ENCODE data around the gene GTF2F2. TPM values are rescaled to one million over a fixed set of nuclear protein-coding genes. Genes with fewer than 3 reads are reported as not detected.

The GTF2F2 gene
- total and polyA plus RNA-seq, 5 donors from 2014 or later = 7.0 to 16.1 (median 9.7) TPM

DNA sequence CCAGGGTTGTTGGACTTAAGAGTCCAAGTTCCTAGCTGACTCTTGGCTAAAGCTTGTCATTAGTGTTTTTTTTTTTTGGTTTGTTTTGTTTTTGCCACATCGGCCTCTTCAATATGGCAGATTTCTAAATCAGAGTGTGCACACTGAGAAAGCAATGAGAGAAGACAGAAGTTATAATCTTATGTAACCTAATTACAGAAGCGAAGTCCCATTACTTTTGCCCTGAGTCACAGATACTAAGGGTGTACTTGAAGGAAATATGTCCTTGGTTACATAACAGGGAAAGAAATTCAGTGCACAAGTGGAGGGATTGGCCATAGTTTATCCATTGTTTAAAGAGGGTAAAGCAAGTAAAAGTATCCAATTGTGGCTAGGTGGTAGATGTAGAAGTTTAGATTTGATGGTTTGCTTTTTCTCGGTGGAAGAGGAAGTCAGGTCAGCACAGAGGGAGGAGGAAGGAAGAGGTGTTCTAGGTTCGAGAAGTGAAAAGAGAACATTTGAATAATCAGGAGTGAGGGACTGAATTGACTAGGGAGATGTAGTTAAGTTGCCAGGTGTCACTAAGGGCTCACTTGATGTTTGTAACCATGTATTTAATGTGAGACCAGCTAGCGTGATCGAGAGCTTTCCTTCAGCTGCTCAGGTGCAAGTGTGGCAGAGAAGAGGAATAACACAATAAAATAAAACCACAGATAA lies 12.2 kb downstream of the GTF2F2 start:
- peaks cover 1 to 19% (median 11%) of the 10 kb centered on the region in 7 donors for H3K9me3 Mint-ChIP-seq
- H3K4me1 Mint-ChIP-seq = peaks cover 37 to 47% (median 43%) of the 10 kb centered on the region in 4 donors
- H3K9me3 ChIP-seq (ENCODE audit: control insufficient read depth in 2 of 2, low read length in 2 of 2) = peaks cover 6 to 13% of the 10 kb centered on the region in 2 experiments
- H3K4me3 Mint-ChIP-seq = peak overlapping the region in 2 of 4 donors; percentile 8 to 40
- peak overlapping the region in 1 of 3 donors; percentile 48 for H3K27ac Mint-ChIP-seq
- ATAC-seq (ENCODE audit: low read depth in 2 of 2) = no peak
- H3K27me3 ChIP-seq (ENCODE audit: control insufficient read depth, insufficient read depth, low read length) = no peaks in the 10 kb centered on the region
- no peak overlapping the region for H3K4me3 ChIP-seq (ENCODE audit: low read depth, low read length)
- H3K36me3 ChIP-seq (ENCODE audit: control insufficient read depth, insufficient read depth, low read length) = peaks cover 6% of the 10 kb centered on the region
- DNase-seq = no peak
- H3K27ac ChIP-seq (ENCODE audit: insufficient read depth, low read length, poor library complexity, severe bottlenecking) = no peak overlapping the region
- no peaks in the 10 kb centered on the region for H3K27me3 Mint-ChIP-seq
- no peaks in the 10 kb centered on the region for H3K4me1 ChIP-seq (ENCODE audit: control insufficient read depth, insufficient read depth, low read length, poor library complexity, severe bottlenecking)
- peaks cover 40% of the 10 kb centered on the region for H3K36me3 Mint-ChIP-seq

DNA sequence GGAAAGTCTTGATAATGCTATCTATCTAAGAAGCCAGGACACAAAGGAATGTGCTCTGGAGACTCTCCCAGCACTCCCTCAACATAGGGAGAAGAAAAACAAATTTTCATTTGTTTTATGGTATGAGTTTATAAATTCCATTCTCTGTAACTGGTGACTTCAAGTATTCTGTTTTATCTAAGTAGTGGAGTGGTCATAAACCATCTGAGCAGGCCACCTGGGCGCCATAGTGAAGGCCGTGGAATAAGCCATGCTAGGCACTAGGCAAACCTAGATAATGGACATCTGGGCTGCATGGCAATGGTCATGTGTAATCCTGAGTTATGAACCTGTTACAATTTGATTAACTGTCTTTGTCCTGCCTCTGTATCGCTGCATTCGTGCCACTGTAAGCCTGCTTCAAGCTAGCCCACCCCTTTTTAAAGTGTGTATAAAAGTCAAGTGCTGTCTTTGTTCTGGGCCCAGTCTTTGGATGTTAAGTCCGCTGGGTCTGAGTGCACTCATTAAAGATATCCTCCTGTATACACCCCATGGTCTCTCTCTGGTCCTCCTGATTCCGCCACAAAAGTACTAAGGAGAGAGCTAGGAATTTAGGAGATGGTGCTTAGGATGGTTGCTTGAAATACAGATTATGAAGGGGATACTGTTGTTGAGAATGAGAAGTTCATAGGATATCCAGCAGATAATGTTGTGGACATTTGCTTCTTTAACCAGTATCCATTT lies 13.2 kb downstream of the GTF2F2 start:
- no peaks in the 10 kb centered on the region for H3K4me1 ChIP-seq (ENCODE audit: control insufficient read depth, insufficient read depth, low read length, poor library complexity, severe bottlenecking)
- ATAC-seq (ENCODE audit: low read depth in 2 of 2) (no peak), DNase-seq (no peak)
- Mint-ChIP-seq H3K27ac (no peak overlapping the region), H3K4me1 (peaks cover 37 to 51% (median 45%) of the 10 kb centered on the region in 4 donors), H3K9me3 (peaks cover 1 to 19% (median 11%) of the 10 kb centered on the region in 7 donors), H3K27me3 (no peaks in the 10 kb centered on the region), H3K4me3 (no peak overlapping the region), H3K36me3 (peaks cover 48% of the 10 kb centered on the region)
- H3K27me3 ChIP-seq (ENCODE audit: control insufficient read depth, insufficient read depth, low read length) = no peaks in the 10 kb centered on the region
- H3K27ac ChIP-seq (ENCODE audit: insufficient read depth, low read length, poor library complexity, severe bottlenecking) = no peak overlapping the region
- H3K9me3 ChIP-seq (ENCODE audit: control insufficient read depth in 2 of 2, low read length in 2 of 2) = peaks cover 6 to 13% of the 10 kb centered on the region in 2 experiments
- H3K4me3 ChIP-seq (ENCODE audit: low read depth, low read length) = no peak overlapping the region
- peaks cover 14% of the 10 kb centered on the region for H3K36me3 ChIP-seq (ENCODE audit: control insufficient read depth, insufficient read depth, low read length)

DNA sequence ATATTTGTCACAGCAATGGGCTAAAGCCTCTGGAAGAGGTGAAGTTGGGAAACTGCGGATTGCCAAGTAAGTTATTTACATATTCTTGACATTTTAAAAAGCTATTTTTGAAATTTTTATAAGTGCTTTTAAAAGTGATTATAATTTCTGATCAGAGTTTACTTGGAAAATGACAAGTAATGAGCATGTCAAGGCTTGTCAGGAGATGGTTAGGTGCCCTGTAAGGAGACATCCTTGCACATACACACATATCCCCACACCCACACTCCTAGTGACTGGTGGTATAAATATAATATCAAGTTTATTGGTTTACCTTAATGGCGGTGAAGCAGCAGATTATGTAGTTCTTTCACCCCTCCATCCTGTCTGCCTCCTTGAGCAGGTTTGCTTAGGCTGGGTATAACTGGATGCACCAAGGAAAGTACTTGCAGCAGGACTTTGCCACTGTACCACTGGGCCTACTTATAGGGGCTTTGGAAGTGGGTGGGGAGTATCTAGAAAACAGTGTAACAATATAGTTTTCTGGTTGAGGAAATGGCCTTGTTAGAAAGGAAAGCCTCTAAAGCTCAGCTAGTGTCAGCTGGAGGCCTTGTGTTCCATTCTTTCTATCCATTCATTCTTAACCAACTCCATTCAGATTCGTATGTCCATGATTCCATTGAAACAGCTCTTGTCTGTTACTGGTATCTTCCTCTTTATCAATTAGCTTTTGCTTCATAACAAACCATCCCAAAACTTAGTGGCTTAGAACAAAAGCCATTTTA lies 16.6 kb downstream of the GTF2F2 start:
- H3K27ac Mint-ChIP-seq = no peak overlapping the region
- Histone ChIP-seq H3K27me3 (ENCODE audit: control insufficient read depth, insufficient read depth, low read length) (no peaks in the 10 kb centered on the region), H3K27ac (ENCODE audit: insufficient read depth, low read length, poor library complexity, severe bottlenecking) (no peak overlapping the region), H3K9me3 (ENCODE audit: control insufficient read depth in 2 of 2, low read length in 2 of 2) (peaks cover 6 to 11% of the 10 kb centered on the region in 2 experiments), H3K4me1 (ENCODE audit: control insufficient read depth, insufficient read depth, low read length, poor library complexity, severe bottlenecking) (no peaks in the 10 kb centered on the region), H3K36me3 (ENCODE audit: control insufficient read depth, insufficient read depth, low read length) (peaks cover 27% of the 10 kb centered on the region), H3K4me3 (ENCODE audit: low read depth, low read length) (no peak overlapping the region)
- H3K27me3 Mint-ChIP-seq = no peaks in the 10 kb centered on the region
- ATAC-seq (ENCODE audit: low read depth in 2 of 2) = no peak
- H3K4me1 Mint-ChIP-seq = peaks cover 27 to 41% (median 34%) of the 10 kb centered on the region in 4 donors
- peaks cover 0 to 16% (median 8%) of the 10 kb centered on the region in 7 donors for H3K9me3 Mint-ChIP-seq
- no peak for DNase-seq
- no peak overlapping the region for H3K4me3 Mint-ChIP-seq
- H3K36me3 Mint-ChIP-seq = peaks cover 40% of the 10 kb centered on the region

DNA sequence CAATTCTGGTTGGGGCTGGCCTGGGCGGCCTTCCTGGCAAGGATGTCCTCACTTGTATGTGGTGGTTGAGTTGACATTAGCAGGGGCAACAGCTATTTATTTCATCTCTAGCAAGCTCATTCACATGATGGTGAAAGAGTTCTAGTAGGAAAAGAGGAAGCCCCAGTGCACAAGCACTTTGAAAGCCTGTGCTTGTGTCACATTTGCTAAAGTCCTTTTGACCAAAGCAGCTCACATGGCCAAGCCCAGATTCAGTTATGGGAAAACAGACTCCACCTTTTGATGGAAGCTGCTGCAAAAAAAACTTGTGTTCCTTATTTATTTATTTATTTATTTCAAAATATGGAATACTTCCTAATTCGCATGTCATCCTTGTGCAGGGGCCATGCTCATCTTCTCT lies 17.2 kb downstream of the GTF2F2 start:
- Histone ChIP-seq H3K27me3 (ENCODE audit: control insufficient read depth, insufficient read depth, low read length) (no peaks in the 10 kb centered on the region), H3K27ac (ENCODE audit: insufficient read depth, low read length, poor library complexity, severe bottlenecking) (no peak overlapping the region), H3K4me1 (ENCODE audit: control insufficient read depth, insufficient read depth, low read length, poor library complexity, severe bottlenecking) (no peaks in the 10 kb centered on the region), H3K36me3 (ENCODE audit: control insufficient read depth, insufficient read depth, low read length) (peaks cover 27% of the 10 kb centered on the region), H3K9me3 (ENCODE audit: control insufficient read depth in 2 of 2, low read length in 2 of 2) (peaks cover 5 to 6% of the 10 kb centered on the region in 2 experiments), H3K4me3 (ENCODE audit: low read depth, low read length) (no peak overlapping the region)
- no peak for DNase-seq
- Mint-ChIP-seq H3K4me3 (no peak overlapping the region), H3K36me3 (peaks cover 38% of the 10 kb centered on the region), H3K9me3 (peaks cover 0 to 14% (median 6%) of the 10 kb centered on the region in 7 donors), H3K4me1 (peaks cover 22 to 37% (median 33%) of the 10 kb centered on the region in 4 donors), H3K27me3 (no peaks in the 10 kb centered on the region), H3K27ac (no peak overlapping the region)
- ATAC-seq (ENCODE audit: low read depth in 2 of 2) = no peak

DNA sequence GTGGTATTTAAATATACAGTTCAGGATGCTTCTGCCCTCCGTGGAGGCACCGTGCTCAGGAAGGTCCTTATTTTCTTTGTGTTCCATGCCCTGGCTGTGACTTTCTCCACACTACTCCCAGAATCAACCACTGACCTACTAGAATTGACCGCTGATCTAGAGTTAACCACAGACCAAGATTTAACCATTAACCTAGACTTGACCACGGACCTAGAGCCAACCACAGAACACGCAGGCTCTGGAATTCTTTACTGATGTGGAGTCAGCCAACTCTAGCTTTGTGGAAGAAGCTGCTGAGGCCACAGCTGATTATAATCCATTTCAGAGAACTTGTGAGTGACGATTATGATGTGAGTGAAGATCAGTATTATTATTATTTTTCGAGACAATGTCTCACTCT lies 18.0 kb downstream of the GTF2F2 start:
- Mint-ChIP-seq H3K4me3 (no peak overlapping the region), H3K9me3 (peaks cover 0 to 9% (median 0%) of the 10 kb centered on the region in 7 donors), H3K27ac (no peak overlapping the region), H3K27me3 (no peaks in the 10 kb centered on the region), H3K4me1 (peaks cover 19 to 40% (median 37%) of the 10 kb centered on the region in 4 donors), H3K36me3 (peaks cover 35% of the 10 kb centered on the region)
- H3K4me1 ChIP-seq (ENCODE audit: control insufficient read depth, insufficient read depth, low read length, poor library complexity, severe bottlenecking) = no peaks in the 10 kb centered on the region
- DNase-seq (no peak), ATAC-seq (ENCODE audit: low read depth in 2 of 2) (no peak)
- H3K36me3 ChIP-seq (ENCODE audit: control insufficient read depth, insufficient read depth, low read length) = peaks cover 27% of the 10 kb centered on the region
- H3K27ac ChIP-seq (ENCODE audit: insufficient read depth, low read length, poor library complexity, severe bottlenecking) = no peak overlapping the region
- no peak overlapping the region for H3K4me3 ChIP-seq (ENCODE audit: low read depth, low read length)
- peaks cover 2 to 3% of the 10 kb centered on the region in 2 experiments for H3K9me3 ChIP-seq (ENCODE audit: control insufficient read depth in 2 of 2, low read length in 2 of 2)
- H3K27me3 ChIP-seq (ENCODE audit: control insufficient read depth, insufficient read depth, low read length) = no peaks in the 10 kb centered on the region

DNA sequence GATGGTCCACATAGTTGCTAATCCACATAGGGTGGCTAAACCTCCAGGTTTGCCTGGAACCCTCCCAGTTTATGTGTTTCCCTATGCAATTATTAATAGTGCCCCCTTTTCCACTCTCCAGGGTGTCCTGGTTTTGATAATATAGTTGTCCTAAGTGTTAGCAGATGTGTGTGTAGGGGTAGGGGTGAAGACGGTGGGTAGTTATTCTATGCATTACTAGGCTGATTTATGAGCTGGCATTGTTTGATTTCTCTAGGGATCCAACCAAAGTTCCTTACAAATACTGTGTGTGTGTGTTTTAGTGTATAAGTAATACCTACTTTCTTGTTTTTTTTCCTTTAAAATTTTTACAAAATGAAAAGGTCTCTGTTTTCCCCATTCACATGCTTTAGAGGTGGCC lies 21.1 kb downstream of the GTF2F2 start:
- Mint-ChIP-seq H3K4me1 (peaks cover 18 to 32% (median 28%) of the 10 kb centered on the region in 4 donors), H3K36me3 (peaks cover 30% of the 10 kb centered on the region), H3K4me3 (peak overlapping the region in 1 of 4 donors; percentile 57), H3K27ac (no peak overlapping the region), H3K9me3 (no peaks in the 10 kb centered on the region), H3K27me3 (no peaks in the 10 kb centered on the region)
- no peaks in the 10 kb centered on the region for H3K4me1 ChIP-seq (ENCODE audit: control insufficient read depth, insufficient read depth, low read length, poor library complexity, severe bottlenecking)
- ATAC-seq (ENCODE audit: low read depth in 2 of 2) (no peak), DNase-seq (no peak)
- no peaks in the 10 kb centered on the region for H3K27me3 ChIP-seq (ENCODE audit: control insufficient read depth, insufficient read depth, low read length)
- no peaks in the 10 kb centered on the region for H3K9me3 ChIP-seq (ENCODE audit: control insufficient read depth in 2 of 2, low read length in 2 of 2)
- H3K4me3 ChIP-seq (ENCODE audit: low read depth, low read length) = no peak overlapping the region
- peaks cover 27% of the 10 kb centered on the region for H3K36me3 ChIP-seq (ENCODE audit: control insufficient read depth, insufficient read depth, low read length)
- H3K27ac ChIP-seq (ENCODE audit: insufficient read depth, low read length, poor library complexity, severe bottlenecking) = no peak overlapping the region

DNA sequence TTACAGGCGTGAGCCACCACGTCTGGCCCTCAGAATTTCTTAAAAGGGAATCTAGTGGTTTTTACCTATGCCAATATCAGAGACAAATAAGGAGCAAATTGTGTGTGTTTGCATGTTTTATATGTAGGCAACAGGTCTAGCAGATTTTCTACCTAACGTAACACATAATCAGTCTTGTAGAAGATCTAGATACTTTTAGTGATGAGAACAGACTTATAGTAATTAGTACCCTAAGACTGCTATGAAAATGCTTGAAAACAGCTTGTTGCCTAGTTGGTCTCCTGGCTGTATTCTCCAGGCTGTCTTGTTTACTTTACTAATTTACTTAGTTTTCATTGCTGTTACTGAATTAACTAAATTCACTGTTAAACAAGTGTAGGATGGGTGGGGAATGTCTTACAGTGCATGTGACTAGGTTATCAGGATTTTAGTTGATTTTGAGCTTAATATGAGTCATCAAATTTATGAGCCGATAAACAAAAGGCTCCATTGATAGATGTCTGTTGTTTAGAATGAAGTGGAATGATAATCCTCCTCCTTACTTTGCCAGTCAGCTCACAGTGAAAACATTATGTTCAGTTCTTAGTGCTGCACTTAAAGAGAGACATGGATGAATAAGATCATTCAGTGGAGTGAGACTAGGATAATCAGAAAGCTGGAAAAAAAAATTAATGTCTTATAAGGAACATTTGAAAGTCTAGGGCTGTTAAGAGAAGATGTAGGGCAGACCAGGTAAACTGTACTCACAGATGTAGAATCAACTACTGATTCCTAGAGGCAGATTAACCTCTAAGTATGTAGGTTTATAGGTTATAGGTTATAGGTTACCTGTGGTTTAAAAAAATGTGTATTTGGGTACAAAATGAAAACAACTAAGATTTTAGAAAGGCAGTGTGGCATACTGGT lies 22.4 kb downstream of the GTF2F2 start:
- ATAC-seq (ENCODE audit: low read depth in 2 of 2) = no peak
- Mint-ChIP-seq H3K36me3 (peaks cover 29% of the 10 kb centered on the region), H3K4me1 (peaks cover 16 to 39% (median 35%) of the 10 kb centered on the region in 4 donors)

More for the DNA sequence above, 22.4 kb downstream of the GTF2F2 start:
- H3K9me3 Mint-ChIP-seq = no peaks in the 10 kb centered on the region
- no peaks in the 10 kb centered on the region for H3K27me3 ChIP-seq (ENCODE audit: control insufficient read depth, insufficient read depth, low read length)
- H3K27ac ChIP-seq (ENCODE audit: insufficient read depth, low read length, poor library complexity, severe bottlenecking) = no peak overlapping the region
- peak overlapping the region in 1 of 3 donors; percentile 54 for H3K27ac Mint-ChIP-seq
- no peak overlapping the region for H3K4me3 Mint-ChIP-seq
- no peak overlapping the region for H3K4me3 ChIP-seq (ENCODE audit: low read depth, low read length)
- no peak for DNase-seq
- peaks cover 21% of the 10 kb centered on the region for H3K36me3 ChIP-seq (ENCODE audit: control insufficient read depth, insufficient read depth, low read length)
- no peaks in the 10 kb centered on the region for H3K9me3 ChIP-seq (ENCODE audit: control insufficient read depth in 2 of 2, low read length in 2 of 2)
- H3K27me3 Mint-ChIP-seq = no peaks in the 10 kb centered on the region
- H3K4me1 ChIP-seq (ENCODE audit: control insufficient read depth, insufficient read depth, low read length, poor library complexity, severe bottlenecking) = no peaks in the 10 kb centered on the region
